Measurements from ENCODE around the gene CTNNA3. TPM values are rescaled to one million over a fixed set of nuclear protein-coding genes. Genes with fewer than 3 reads are reported as not detected.

Gene CTNNA3
- total and polyA plus RNA-seq, 7 donors = 0.85 to 66.2 (median 28.1) TPM

DNA sequence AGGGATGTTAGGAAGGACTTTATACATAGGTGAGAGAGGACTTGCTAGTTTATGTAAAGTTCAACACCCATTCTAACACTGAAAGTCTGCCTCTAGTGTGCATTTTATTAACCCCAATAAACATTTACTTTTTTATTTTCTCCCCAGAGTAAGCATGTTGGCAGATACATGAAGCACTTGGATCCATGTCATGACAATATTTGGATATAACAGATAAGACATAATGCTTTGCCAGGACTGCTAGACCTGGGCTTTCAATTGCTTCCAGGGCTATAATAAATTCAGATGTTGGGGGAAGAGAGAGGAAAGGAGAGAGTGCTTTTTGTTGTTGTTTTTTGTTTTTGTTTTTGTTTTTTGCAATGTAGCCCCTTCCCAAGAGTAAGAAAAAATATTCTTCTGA, 1039.5 kb downstream of the CTNNA3 start:
- Histone ChIP-seq H3K36me3 (ENCODE audit: insufficient read depth in 1 of 2, low read depth in 1 of 2) (no peaks in the 10 kb centered on the region), H3K4me3 (no peak overlapping the region), H3K27me3 (ENCODE audit: insufficient read depth in 3 of 3, low read length in 2 of 3) (no peaks in the 10 kb centered on the region), H3K4me1 (no peaks in the 10 kb centered on the region), H3K9me3 (peaks cover 6% of the 10 kb centered on the region), H3K27ac (no peak overlapping the region)
- no peak for DNase-seq
- TF ChIP-seq, protein P1, sequence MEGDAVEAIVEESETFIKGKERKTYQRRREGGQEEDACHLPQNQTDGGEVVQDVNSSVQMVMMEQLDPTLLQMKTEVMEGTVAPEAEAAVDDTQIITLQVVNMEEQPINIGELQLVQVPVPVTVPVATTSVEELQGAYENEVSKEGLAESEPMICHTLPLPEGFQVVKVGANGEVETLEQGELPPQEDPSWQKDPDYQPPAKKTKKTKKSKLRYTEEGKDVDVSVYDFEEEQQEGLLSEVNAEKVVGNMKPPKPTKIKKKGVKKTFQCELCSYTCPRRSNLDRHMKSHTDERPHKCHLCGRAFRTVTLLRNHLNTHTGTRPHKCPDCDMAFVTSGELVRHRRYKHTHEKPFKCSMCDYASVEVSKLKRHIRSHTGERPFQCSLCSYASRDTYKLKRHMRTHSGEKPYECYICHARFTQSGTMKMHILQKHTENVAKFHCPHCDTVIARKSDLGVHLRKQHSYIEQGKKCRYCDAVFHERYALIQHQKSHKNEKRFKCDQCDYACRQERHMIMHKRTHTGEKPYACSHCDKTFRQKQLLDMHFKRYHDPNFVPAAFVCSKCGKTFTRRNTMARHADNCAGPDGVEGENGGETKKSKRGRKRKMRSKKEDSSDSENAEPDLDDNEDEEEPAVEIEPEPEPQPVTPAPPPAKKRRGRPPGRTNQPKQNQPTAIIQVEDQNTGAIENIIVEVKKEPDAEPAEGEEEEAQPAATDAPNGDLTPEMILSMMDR (IDR thresholded peaks at IDR 0.05) = no peak
- intact Hi-C loops (cut with DNase I) = no loop called here
- ATAC-seq = no peak

DNA sequence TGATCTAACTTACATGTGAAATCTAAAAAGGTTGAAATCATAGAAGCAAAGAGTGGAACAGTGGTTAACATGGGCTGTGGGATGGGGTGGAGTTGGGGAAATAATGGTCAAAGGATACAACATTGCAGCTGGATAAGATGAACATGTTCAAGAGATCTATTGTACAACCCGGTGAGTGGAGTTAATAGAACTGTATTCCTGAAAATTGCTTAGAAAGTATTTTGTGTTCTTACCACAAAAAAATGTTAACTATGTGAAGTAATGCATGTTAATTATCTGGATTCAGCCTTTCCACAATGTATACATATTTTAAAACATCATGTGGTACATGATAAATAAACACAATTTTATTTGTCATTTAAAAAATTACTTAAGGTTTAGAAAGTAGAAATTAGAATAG, 1041.1 kb downstream of the CTNNA3 start:
- TF ChIP-seq, protein P1 (IDR thresholded peaks at IDR 0.05) = no peak
- no peaks in the 10 kb centered on the region for H3K36me3 ChIP-seq (ENCODE audit: insufficient read depth in 1 of 2, low read depth in 1 of 2)
- no peak for DNase-seq
- no peak overlapping the region for H3K27ac ChIP-seq
- H3K9me3 ChIP-seq = peaks cover 6% of the 10 kb centered on the region
- ATAC-seq = no peak
- intact Hi-C loops (cut with DNase I) = no loop called here
- H3K27me3 ChIP-seq (ENCODE audit: insufficient read depth in 3 of 3, low read length in 2 of 3) = no peaks in the 10 kb centered on the region
- H3K4me3 ChIP-seq = no peak overlapping the region
- 23 to 47% (median 28%) methylated on average over 1 of the region's 1 CpG for WGBS, 3 donors
- H3K4me1 ChIP-seq = no peaks in the 10 kb centered on the region

DNA sequence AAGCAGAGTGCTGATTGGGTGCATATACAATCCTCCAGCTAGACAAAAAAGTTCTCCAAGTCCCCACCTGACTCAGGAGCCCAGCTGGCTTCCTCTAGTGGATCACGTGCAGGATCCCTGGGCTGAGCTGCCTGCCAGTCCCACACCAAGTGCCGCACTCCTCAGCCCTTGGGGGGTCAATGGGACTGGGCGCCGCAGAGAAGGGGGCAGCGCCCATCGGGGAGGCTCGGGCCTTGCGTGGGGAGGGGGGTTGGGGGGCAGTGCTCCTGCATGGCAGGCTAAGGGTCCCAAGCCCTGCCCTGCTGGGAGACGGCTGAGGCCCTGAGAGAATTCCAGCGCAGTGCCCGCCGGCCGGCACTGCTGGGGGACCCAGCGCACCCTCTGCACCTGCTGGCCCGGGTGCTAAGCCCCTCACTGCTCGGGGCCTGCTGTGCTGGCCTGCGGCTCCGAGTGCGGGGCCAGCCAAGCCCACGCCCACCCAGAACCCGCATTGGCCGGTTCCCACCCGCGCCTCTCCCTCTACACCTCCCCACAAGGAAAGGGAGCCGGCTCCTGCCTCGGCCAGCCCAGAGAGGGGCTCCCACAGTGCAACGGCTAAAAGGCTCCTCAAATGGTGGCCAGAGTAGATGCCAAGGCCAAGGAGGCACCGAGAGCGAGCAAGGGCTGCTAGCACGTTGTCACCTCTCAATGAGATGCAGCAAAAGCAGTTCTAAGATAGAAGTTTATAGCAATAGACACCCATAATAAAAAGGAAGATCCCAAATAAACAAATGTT, 1044.5 kb downstream of the CTNNA3 start:
- Histone ChIP-seq H3K4me1 (no peaks in the 10 kb centered on the region), H3K27ac (no peak overlapping the region), H3K9me3 (peaks cover 6% of the 10 kb centered on the region), H3K27me3 (ENCODE audit: insufficient read depth in 3 of 3, low read length in 2 of 3) (no peaks in the 10 kb centered on the region), H3K4me3 (no peak overlapping the region), H3K36me3 (ENCODE audit: insufficient read depth in 1 of 2, low read depth in 1 of 2) (no peaks in the 10 kb centered on the region)
- intact Hi-C loops (cut with DNase I) = no loop called here
- WGBS, 3 donors = 93 to 95% (median 94%) methylated on average over 22 to 30 of the region's 30 CpGs
- DNase-seq = no peak
- ATAC-seq = no peak
- TF ChIP-seq, protein P1 (IDR thresholded peaks at IDR 0.05) = no peak

DNA sequence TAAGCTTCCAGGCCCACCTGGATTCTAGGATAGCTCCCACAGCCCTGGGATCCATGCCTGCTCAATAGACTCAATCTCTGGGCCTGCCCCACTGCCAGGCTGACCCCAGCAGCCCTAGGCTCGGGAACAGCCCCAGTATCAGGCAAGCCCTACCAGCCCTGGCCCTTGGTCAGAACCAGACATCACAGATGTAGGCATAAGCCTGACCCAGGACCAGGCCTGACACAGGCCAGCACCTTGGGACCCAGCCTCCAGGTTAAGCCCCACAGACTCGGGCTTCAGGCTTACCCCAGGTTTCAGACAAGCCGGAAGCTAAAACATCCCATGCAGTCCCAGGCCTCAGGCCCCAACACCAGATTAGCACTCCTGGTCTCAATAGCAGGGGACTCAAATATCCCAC, 1046.4 kb downstream of the CTNNA3 start:
- H3K9me3 ChIP-seq = peaks cover 6% of the 10 kb centered on the region
- H3K36me3 ChIP-seq (ENCODE audit: insufficient read depth in 1 of 2, low read depth in 1 of 2) = no peaks in the 10 kb centered on the region
- no peak overlapping the region for H3K27ac ChIP-seq
- intact Hi-C loops (cut with DNase I) = no loop called here
- TF ChIP-seq, protein P1 (IDR thresholded peaks at IDR 0.05) = no peak
- DNase-seq (no peak), ATAC-seq (no peak)
- 76 to 80% (median 78%) methylated on average over 3 of the region's 3 CpGs for WGBS, 3 donors
- no peaks in the 10 kb centered on the region for H3K27me3 ChIP-seq (ENCODE audit: insufficient read depth in 3 of 3, low read length in 2 of 3)
- H3K4me3 ChIP-seq = no peak overlapping the region
- no peaks in the 10 kb centered on the region for H3K4me1 ChIP-seq

DNA sequence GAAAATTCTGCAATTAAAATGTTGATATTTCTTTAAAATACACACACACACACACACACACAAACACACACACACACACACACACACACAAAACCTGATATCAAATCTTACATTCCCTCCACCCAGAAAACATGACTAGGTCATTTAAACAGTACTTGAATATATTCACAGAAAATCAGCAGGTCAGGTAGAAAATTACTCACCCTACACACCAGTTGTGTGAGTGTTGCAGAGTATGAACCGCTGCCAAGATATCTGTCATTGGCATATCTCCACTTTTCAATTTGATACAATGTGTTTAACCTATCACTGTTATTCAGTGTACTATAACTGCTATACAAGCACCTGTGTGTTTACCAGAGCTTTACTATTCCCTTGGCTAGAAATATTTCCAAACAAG, 1053.8 kb downstream of the CTNNA3 start:
- 77 to 94% (median 91%) methylated on average over 1 of the region's 1 CpG for WGBS, 3 donors
- TF ChIP-seq, protein P1 (IDR thresholded peaks at IDR 0.05) = no peak
- Histone ChIP-seq H3K4me1 (no peaks in the 10 kb centered on the region), H3K4me3 (no peak overlapping the region), H3K27ac (no peak overlapping the region), H3K9me3 (no peaks in the 10 kb centered on the region), H3K27me3 (ENCODE audit: insufficient read depth in 3 of 3, low read length in 2 of 3) (no peaks in the 10 kb centered on the region), H3K36me3 (ENCODE audit: insufficient read depth in 1 of 2, low read depth in 1 of 2) (no peaks in the 10 kb centered on the region)
- ATAC-seq (no peak), DNase-seq (no peak)
- intact Hi-C loops (cut with DNase I) = no loop called here

All from psoas muscle (tissue), 8 donors.